SU-DHL-6 (cell line): Measurements from ENCODE around the gene TMEM130.

ENCODE experiments used
- H2AFZ ChIP-seq: fragments of 200-600 bp; sonication (generic); 2 replicates; pipeline ENCODE4 v1.6.1; 2014; ENCODE audit warnings: low read depth, mild to moderate bottlenecking, moderate library complexity, mixed read lengths, antibody characterized with exemption, low read length; ENCODE audit not compliant: severe bottlenecking
- H3F3A ChIP-seq: fragments of 200-600 bp; shearing (Covaris generic); 2 replicates; pipeline ENCODE4 v1.6.0; 2016; ENCODE audit warnings: antibody characterized with exemption, mild to moderate bottlenecking; ENCODE audit not compliant: insufficient read depth
- H3K27ac ChIP-seq: fragments of 200-600 bp; sonication (generic); 2 replicates; pipeline ENCODE4 v1.5.1; 2016; ENCODE audit warnings: low read depth, mild to moderate bottlenecking, low read length, moderate library complexity, mixed read lengths
- H3K27me3 ChIP-seq: fragments of 200-600 bp; sonication (generic), shearing (Covaris generic); 2 replicates; pipeline ENCODE4 v1.6.0; 2014; ENCODE audit warnings: mild to moderate bottlenecking, low read length
- H3K36me3 ChIP-seq: fragments of 200-600 bp; sonication (generic); 2 replicates; pipeline ENCODE4 v1.6.1; 2014; ENCODE audit warnings: mild to moderate bottlenecking, low read length, mixed read lengths
- H3K4me2 ChIP-seq: fragments of 300-600, 200-600 bp; shearing (Covaris generic), sonication (generic); 2 replicates; pipeline ENCODE4 v1.6.0; 2014; ENCODE audit warnings: low read length, low read depth, mild to moderate bottlenecking; ENCODE audit not compliant: poor library complexity, severe bottlenecking
- H3K4me3 ChIP-seq: fragments of 200-600 bp; sonication (generic); 2 replicates; pipeline ENCODE4 v1.5.1; 2014; ENCODE audit warnings: antibody characterized with exemption, low read length, mild to moderate bottlenecking, mixed read lengths; ENCODE audit not compliant: insufficient read depth, poor library complexity, severe bottlenecking
- H3K79me2 ChIP-seq: fragments of 200-600 bp; sonication (generic); 2 replicates; pipeline ENCODE4 v1.6.1; 2014; ENCODE audit warnings: mild to moderate bottlenecking, low read length, moderate library complexity; ENCODE audit not compliant: insufficient read depth
- H3K9ac ChIP-seq: fragments of 200-600 bp; sonication (generic); 2 replicates; pipeline ENCODE4 v1.7.0; 2014; ENCODE audit warnings: mild to moderate bottlenecking, low read length
- H3K9me2 ChIP-seq: fragments of 200-600 bp; sonication (generic); replicated peaks from 2 replicates; pipeline ENCODE4 v1.6.1; 2014; ENCODE audit warnings: low read length; ENCODE audit not compliant: insufficient read depth
- H3K9me3 ChIP-seq: fragments of 200-600 bp; sonication (generic); 2 replicates; pipeline ENCODE4 v1.6.1; 2014; ENCODE audit warnings: low read length, mixed read lengths; ENCODE audit not compliant: insufficient read depth
- H4K20me1 ChIP-seq: fragments of 200-600 bp; sonication (generic); 2 replicates; pipeline ENCODE4 v1.6.1; 2014; ENCODE audit warnings: low read depth, mild to moderate bottlenecking, antibody characterized with exemption, low read length, moderate library complexity, mixed read lengths
- CTCF ChIP-seq: fragments of 200-600 bp; sonication (generic); IDR thresholded peaks from one replicate; pipeline ENCODE4 v1.5.1; 2017; ENCODE audit warnings: antibody characterized with exemption, mild to moderate bottlenecking, low read length, moderate library complexity; ENCODE audit not compliant: insufficient read depth, poor library complexity, severe bottlenecking
- EZH2phosphoT487 ChIP-seq: fragments of 200-600 bp; sonication (generic), shearing (Covaris generic); conservative IDR thresholded peaks from 2 replicates; pipeline ENCODE4 v1.6.1; 2018; ENCODE audit warnings: mild to moderate bottlenecking, antibody characterized with exemption, low read length, moderate library complexity, mixed read lengths

The TMEM130 gene

GRCh38 chr7:98841179-98841997 lies 28.4 kb downstream of the TMEM130 start:
- Histone ChIP-seq H3K9ac (no peak overlapping the region), H3F3A (no peaks in the 10 kb centered on the region), H3K79me2 (no peaks in the 10 kb centered on the region), H3K4me3 (no peak overlapping the region), H3K36me3 (no peaks in the 10 kb centered on the region), H3K9me3 (no peaks in the 10 kb centered on the region), H3K27ac (no peak overlapping the region), H3K27me3 (no peaks in the 10 kb centered on the region), H3K4me2 (no peak overlapping the region), H3K9me2 (no peaks in the 10 kb centered on the region), H4K20me1 (no peaks in the 10 kb centered on the region), H2AFZ (no peak overlapping the region)
- peak; percentile 96 for TF ChIP-seq CTCF
- TF ChIP-seq EZH2phosphoT487: no peak

GRCh38 chr7:98840722-98841121 lies 29.1 kb downstream of the TMEM130 start:
- Histone ChIP-seq H3K4me2 (no peak overlapping the region), H2AFZ (no peak overlapping the region), H3K27ac (no peak overlapping the region), H3K4me3 (no peak overlapping the region), H3K36me3 (no peaks in the 10 kb centered on the region), H4K20me1 (no peaks in the 10 kb centered on the region), H3K9me3 (no peaks in the 10 kb centered on the region), H3K27me3 (no peaks in the 10 kb centered on the region), H3K79me2 (no peaks in the 10 kb centered on the region), H3F3A (no peaks in the 10 kb centered on the region), H3K9me2 (no peaks in the 10 kb centered on the region), H3K9ac (no peak overlapping the region)
- TF ChIP-seq CTCF (no peak), EZH2phosphoT487 (no peak)

GRCh38 chr7:98840096-98840495 lies 29.7 kb downstream of the TMEM130 start:
- Histone ChIP-seq H3K9ac (no peak overlapping the region), H4K20me1 (no peaks in the 10 kb centered on the region), H3K4me2 (no peak overlapping the region), H3K27me3 (no peaks in the 10 kb centered on the region), H3K79me2 (no peaks in the 10 kb centered on the region), H3K9me2 (no peaks in the 10 kb centered on the region), H3K4me3 (no peak overlapping the region), H2AFZ (no peak overlapping the region), H3K36me3 (no peaks in the 10 kb centered on the region), H3K27ac (no peak overlapping the region), H3K9me3 (no peaks in the 10 kb centered on the region), H3F3A (no peaks in the 10 kb centered on the region)
- TF ChIP-seq CTCF (no peak), EZH2phosphoT487 (no peak)
